Esophagus muscularis mucosa (tissue), 4 donors: ENCODE measurements around the gene DOCK4.

Experiments
- EP300 ChIP-seq: sonication (generic); formaldehyde crosslinking; IDR thresholded peaks from one replicate; pipeline ENCODE4 v1.6.1; 2017; ENCODE audit warnings: antibody characterized with exemption
- POLR2A ChIP-seq: fragments of 450-650 bp; IDR thresholded peaks from one replicate; pipeline ENCODE4 v1.6.1; 2017; ENCODE audit warnings: antibody characterized with exemption, moderate library complexity, mild to moderate bottlenecking, low read depth
- POLR2AphosphoS5 ChIP-seq, 2 donors: sonication (generic); formaldehyde crosslinking; IDR thresholded peaks; one replicate each; pipeline ENCODE4 v1.6.1; 2017; ENCODE audit warnings: antibody characterized with exemption in 2 of 2
- TF ChIP-seq, protein P1 (sequence below), 3 experiments: fragments of 200-600 bp in 2 of 3; fragments of 450-650 bp in 1 of 3; sonication (generic) in 2 of 3; IDR thresholded peaks; one replicate each; pipeline ENCODE4 v1.5.1; 2017 to 2019; ENCODE audit warnings: antibody characterized with exemption in 3 of 3, mild to moderate bottlenecking in 2 of 3, moderate library complexity in 1 of 3

DNA sequence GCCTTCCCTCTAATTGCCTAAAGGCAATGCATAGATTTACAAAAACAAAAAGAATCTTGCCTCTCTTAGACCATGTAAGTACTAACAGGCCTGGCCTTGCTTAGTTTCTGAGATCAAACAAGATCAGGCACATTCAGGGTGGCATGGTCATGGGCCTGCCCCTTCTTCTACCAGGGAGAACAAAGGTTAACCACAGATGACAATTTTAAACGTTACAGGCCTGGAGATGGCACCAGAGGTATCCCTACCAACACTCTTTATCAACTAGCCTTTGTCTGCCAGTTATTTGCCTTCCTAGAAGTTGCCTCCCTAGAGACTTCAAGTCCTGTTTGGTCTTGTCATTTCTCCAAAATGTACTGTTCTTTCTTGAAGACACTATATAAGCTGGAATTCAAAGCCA lies 252.6 kb downstream of the DOCK4 start:
- TF ChIP-seq, protein P1, sequence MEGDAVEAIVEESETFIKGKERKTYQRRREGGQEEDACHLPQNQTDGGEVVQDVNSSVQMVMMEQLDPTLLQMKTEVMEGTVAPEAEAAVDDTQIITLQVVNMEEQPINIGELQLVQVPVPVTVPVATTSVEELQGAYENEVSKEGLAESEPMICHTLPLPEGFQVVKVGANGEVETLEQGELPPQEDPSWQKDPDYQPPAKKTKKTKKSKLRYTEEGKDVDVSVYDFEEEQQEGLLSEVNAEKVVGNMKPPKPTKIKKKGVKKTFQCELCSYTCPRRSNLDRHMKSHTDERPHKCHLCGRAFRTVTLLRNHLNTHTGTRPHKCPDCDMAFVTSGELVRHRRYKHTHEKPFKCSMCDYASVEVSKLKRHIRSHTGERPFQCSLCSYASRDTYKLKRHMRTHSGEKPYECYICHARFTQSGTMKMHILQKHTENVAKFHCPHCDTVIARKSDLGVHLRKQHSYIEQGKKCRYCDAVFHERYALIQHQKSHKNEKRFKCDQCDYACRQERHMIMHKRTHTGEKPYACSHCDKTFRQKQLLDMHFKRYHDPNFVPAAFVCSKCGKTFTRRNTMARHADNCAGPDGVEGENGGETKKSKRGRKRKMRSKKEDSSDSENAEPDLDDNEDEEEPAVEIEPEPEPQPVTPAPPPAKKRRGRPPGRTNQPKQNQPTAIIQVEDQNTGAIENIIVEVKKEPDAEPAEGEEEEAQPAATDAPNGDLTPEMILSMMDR (IDR thresholded peaks at IDR 0.05): no peak
- TF ChIP-seq EP300: no peak
- no peak for TF ChIP-seq POLR2A
- TF ChIP-seq POLR2AphosphoS5 (IDR thresholded peaks at IDR 0.05): no peak
